GM10266 (cell line): ENCODE measurements around the gene LOXHD1.

ENCODE experiments used
- DNase-seq: peaks from one replicate; pipeline ENCODE4 v3.0.0; 2012; ENCODE audit errors: extremely low spot score
- TF ChIP-seq, protein P1 (sequence below): IDR thresholded peaks from 2 replicates; pipeline ENCODE4 v1.5.1; 2012; ENCODE audit warnings: mild to moderate bottlenecking, low read depth; ENCODE audit not compliant: control insufficient read depth, insufficient read depth; ENCODE audit errors: missing control alignments

LOXHD1 gene

DNA sequence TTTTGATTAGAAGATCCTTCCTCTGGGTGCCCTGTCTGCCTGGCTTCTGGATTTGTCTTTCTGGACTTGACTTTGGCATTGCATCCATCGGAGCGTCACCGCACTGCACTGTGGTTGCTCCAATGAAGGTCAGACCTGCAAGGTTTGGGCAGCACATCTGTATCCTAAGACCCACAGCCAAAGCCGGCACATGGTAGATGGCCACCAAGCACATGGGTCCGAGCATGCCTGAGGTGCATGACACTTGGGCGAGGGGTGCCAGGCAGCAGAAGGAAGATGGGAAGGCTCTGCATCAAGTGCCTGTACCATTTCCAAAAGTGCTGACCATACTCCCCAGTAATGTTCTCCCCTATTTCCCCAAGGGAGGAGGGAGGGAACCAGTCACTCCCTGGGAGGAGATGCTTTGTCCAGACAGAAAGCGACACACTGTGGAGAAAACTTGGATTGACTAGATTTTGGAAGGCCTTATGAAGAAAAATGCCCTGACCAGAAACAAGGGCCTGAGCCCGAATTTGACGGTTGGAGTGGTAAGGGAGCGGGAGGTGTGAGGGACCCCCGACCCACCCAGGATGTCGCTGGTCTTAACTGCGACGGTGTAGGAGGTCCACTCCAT, 149.9 kb downstream of the LOXHD1 start:
- TF ChIP-seq, protein P1, sequence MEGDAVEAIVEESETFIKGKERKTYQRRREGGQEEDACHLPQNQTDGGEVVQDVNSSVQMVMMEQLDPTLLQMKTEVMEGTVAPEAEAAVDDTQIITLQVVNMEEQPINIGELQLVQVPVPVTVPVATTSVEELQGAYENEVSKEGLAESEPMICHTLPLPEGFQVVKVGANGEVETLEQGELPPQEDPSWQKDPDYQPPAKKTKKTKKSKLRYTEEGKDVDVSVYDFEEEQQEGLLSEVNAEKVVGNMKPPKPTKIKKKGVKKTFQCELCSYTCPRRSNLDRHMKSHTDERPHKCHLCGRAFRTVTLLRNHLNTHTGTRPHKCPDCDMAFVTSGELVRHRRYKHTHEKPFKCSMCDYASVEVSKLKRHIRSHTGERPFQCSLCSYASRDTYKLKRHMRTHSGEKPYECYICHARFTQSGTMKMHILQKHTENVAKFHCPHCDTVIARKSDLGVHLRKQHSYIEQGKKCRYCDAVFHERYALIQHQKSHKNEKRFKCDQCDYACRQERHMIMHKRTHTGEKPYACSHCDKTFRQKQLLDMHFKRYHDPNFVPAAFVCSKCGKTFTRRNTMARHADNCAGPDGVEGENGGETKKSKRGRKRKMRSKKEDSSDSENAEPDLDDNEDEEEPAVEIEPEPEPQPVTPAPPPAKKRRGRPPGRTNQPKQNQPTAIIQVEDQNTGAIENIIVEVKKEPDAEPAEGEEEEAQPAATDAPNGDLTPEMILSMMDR = no peak
- DNase-seq = no peak

DNA sequence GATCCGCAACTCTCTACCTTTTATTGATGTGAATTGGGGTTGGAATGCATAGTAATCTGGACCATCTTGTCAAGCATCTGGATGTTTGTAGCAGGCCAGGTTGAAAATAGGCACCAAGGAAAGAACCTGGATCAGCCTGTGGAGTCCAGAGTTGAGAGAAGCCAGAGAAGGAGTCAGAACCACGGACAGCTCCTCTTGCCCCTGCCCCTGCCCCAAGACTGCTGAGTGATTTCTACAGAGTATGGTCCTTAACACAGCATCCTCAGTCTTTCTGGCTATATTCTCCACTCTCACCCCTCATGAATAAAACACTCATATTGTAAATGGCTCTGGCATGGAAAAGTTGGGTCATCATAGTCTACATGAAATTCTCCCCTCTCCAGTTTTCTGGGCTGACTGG, 154.6 kb downstream of the LOXHD1 start:
- TF ChIP-seq, protein P1 = no peak
- DNase-seq = no peak

GRCh38 chr18:46497129-46497528, 159.9 kb downstream of the LOXHD1 start:
- DNase-seq = no peak
- TF ChIP-seq, protein P1 = no peak

DNA sequence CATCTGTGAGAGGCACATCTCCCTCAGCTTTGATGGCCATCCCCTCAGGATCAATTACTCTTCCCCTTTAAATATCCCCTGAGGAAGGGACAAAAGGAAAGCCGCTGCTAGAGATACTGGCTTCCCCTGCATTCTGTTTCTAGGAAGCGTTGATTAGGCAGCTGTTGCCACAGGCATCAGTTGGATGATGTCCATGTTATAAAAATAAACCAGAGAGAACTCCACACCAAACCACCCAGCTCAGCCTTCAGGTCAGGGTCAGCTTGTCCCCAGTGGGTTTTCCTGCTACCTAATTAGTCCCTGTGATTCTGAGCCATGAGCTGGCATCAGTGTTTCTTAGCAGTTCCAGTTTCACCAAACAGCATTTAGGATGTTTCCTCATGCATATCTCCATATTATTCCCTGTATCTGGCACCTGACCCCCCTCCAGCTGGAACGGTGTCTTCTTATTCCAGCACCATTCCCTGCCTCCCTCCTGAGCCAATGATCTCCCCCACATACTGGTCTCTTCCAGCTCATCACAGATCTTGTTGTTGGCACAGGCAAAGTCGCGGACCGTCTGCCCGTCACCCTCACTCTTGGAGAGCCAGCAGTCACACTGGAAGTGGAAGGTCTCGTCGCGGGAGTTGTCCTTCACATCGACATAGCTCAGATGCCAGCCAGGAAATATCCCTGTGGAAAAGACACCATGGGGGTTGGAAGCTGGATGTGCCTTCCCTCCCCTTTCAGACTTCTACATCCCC, 168.4 kb downstream of the LOXHD1 start:
- no peak for DNase-seq
- TF ChIP-seq, protein P1 = no peak

DNA sequence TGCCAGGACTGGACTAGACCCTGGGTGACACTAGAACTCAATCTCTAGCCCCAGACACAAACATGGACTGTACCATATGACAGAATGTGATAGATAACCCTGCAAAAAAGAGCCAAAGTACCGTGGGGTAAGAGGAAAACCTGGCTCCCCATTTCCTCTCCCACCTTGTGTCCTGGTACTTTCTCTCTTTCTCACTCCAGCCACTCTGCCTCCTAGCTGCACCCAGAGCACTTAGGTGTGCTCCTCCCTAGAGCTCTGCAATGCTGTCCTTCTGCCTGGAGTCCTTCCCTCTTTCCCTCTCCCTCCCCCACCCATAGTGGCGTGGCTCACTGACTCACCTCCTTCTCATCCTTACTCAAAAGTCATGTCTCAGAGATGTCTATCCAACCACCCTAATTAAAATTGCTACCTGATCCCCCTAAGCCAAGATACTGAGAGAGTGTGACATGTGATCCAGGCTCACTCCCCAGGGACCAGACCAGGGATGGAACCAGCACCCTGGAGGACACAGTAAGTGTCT, 171.3 kb downstream of the LOXHD1 start:
- DNase-seq = no peak
- TF ChIP-seq, protein P1 = no peak

- TF ChIP-seq, protein P1 = no peak
- DNase-seq = no peak
Observed at GRCh38 chr18:46484971-46485370, 172.0 kb downstream of the LOXHD1 start.

GRCh38 chr18:46482831-46483230, 174.2 kb downstream of the LOXHD1 start:
- DNase-seq = no peak

More at GRCh38 chr18:46482831-46483230, 174.2 kb downstream of the LOXHD1 start:
- TF ChIP-seq, protein P1 = no peak
